HG03378 (cell line): Measurements from ENCODE around the gene ABCA3.
"Not testable (repeated sequence)": the region's sequence is repeated elsewhere in the genome, so short reads cannot be mapped to it uniquely, and the experiment has no call there.

Source experiments
- ATAC-seq: cut with Tn5 transposase; IDR thresholded peaks from one replicate; pipeline ENCODE4 v1.9.1; 2021; ENCODE audit warnings: mild to moderate bottlenecking, moderate library complexity; ENCODE audit not compliant: unreplicated experiment

Gene ABCA3

GRCh38 chr16:2282866-2283555 is 57.5 kb downstream of the ABCA3 start:
- no peak for ATAC-seq

DNA sequence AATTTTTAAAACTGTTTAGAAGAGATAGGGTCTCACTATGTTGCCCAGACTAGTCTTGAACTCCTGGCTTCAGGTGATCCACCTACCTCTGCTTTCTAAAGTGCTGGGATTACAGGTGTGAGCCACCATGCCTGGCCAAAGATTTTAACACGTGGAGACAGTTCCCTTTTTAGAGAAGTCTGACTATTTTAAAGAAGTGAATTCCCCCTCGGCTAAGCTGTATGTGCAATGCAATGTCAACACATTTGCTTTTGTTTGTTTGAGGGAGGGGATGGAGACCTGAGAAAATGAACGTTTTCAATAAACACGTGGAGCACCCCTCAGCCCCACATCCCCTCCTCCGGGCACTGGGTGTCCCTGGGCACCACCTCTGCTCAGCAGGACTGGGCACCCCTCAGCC is 58.3 kb downstream of the ABCA3 start:
- no peak for ATAC-seq

- ATAC-seq: no peak
Observed at GRCh38 chr16:2280981-2281542, 59.5 kb downstream of the ABCA3 start.

DNA sequence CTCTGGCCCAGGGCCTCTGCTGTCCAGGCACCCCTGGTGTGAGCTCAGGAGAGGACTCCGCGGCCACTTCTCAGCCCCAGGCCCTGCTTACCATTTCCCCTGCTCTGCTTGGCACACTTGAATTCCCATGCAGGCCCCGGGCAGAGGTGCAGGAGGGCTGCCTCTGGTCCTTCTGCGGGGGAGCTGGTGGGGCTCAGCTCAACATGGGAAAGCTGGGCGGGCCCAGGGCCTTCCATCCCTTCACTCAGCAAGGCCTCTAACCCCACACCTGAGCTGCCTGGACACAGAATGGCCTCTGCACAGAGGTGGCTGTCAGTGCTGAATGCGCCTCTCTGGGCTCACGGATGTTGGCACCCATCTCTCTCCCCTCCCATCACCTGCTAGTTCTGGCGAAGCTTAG is 60.1 kb downstream of the ABCA3 start:
- ATAC-seq: no peak

GRCh38 chr16:2278956-2279800 is 61.4 kb downstream of the ABCA3 start:
- ATAC-seq: no peak

DNA sequence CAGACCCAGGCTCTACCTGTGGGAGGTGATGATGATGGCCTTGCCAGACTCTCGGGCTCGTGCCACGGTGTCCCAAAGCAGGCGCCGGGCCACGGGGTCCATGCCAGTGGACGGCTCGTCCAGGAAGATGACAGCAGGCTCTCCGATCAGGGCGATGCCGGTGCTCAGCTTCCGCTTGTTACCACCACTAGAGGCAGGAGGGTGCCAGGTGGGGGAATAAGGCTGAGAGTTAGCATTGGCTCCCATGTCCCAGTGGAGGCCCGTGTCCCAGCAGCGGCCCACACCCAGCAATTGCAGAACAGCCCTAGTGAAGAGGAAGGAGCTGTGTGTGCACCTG is 62.3 kb downstream of the ABCA3 start:
- no peak for ATAC-seq

DNA sequence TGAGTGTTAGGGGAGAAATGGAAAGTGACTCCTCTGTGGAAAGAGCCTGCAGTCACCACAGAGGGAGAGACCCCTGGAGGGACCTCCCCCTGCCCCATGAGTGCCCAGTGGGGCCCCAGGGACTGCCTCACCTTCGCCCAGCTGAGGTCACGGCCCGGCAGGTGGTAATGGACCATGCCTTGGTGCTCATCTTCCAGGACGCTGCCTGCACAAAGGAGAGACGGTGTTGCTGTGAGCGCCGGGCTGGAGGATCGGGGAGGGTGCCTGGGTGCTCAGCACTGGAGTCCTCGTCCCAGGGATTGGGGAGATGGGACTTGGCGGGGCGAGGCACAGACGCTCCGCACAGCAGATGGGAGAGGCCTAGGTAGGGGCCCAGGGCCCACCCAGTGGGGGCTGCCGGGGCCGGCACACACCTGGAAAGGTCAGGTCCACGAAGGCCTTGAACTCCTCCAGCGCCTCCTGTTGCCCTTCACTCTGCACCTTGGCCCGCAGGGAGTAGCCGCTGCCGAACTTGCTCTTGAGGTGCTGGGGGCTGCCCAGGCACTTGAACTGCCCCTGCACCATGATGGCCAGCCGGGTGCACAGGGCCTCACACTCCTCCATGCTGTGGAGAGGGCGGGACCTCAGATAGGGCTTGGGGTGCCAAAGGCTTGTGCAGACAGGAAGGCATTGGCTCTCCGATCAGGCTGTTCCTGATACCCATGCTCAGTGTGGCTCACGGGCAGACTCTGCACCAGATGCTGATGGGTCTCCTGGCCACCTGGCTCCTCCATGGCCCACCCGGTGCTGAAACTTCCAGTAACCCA is 62.9 kb downstream of the ABCA3 start:
- ATAC-seq: no peak

DNA sequence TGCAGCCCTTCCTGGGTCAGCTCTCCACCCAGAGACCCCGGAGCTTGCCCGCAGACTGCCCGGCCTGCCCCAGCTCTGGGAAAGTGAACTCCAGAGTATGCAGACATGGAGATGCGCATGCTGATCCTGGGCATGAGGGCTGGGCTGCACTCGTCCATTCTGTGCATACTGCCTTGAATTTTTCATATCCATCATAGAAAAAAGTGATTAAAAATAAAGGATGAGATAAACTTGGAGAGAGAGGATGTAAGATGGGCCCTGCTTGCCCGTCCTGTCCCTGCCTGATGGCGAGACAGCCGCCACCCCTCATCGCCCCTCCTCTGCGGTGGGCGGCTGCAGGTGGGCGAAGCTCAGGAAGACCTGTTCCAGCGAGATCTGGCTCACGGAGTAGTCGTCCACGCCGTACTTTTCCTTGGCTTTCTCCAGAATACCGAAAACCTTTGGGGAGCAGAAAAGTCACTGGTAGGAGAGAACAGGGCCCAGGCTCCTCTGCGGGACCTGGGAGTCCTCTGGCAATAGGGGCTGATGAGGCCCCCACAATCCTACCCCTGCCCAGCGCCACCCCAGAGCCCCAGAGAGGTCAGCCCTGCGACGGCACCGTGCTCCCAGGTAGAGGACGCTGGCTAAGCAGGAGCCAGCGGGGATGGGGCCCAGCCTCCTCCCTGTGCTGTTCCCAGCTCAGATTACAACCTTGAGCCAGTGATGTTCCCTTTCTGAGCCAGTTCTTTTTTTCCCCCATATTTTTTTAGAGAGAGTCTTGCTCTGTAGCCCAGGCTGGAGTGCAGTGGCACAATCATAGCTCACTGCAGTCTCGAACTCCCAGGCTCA is 63.9 kb downstream of the ABCA3 start:
- ATAC-seq: no peak

DNA sequence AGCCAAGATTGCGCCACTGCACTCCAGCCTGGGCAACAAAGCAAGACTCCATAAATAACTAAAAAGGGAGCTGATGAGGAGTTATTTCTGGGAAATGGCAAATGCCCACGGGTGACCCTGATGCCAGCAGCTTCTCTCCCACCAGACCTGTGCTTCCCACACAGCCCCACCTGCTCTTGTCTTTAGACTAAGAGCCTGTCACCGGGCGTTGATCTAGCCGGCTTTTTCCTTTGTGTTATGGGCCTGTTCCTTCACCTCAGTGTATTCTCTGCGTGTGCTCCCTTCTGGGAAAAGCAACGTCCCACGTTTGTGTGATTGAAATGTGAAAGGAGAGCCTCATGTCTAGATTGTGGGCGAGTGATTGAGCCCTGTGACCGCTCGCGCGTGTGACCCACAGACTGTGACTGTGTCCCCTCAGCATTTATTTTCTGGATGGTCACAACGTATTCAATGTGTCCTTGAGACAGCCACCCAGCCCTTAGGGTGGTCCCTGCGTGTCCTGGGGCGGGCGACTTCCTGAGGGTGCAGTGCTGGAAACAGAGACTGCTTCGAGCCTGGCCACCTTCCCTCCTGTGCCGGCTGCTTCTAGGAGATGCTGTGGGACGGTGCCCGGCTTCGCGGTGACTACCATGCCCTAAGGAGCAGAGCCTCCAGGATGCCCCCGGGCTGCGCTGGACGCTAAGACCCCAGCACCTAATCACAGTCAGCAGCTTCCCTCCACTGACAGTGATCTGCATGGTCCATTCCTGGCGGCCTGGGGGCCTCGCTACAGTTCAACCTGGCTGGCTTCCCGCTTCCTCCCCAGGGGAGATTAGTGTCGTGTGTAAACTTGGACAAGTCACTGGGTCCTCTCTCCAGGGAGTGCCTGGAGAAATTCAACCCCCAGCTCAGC is 64.8 kb downstream of the ABCA3 start:
- ATAC-seq: no peak

DNA sequence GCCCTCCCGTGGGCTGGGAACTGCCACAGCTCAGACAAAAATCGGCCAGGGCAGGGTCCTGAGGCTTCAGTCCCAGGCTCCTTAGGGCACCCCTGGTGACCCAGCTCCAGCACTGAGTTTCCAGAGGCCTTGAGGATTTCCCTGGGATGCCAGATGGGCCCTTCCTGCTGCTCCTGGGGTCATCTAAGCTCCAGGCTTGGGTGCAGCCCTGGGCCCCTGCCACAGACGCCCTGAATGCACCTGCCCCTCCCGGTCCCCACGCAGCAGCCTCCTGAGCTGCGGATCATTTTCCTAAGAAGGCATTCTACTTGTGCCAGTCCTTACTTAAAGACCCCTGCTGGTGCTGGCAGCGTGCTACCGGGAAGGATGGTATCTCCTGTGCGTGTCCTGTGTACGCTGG is 66.6 kb downstream of the ABCA3 start:
- no peak for ATAC-seq

DNA sequence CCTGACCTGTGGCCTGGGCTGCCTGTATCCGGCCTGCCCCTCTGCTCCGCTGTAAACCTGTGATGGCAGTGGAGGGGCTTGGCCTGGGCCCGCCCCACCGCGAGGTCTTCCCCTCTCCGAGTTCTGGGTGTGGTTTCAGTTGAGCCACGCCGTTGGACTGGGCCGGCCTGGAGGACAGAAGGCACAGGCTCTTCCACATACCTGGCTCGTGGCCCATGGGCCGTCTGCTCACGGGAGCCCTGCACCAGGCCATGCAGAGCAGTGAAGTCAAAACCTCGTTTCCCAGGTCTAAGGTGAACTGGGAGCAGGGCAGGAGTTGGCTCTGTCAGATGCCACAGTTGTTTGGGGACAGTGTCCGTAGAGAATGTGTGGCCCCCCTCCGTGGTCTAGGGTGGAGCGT is 67.0 kb downstream of the ABCA3 start:
- no peak for ATAC-seq

GRCh38 chr16:2271848-2272461 is 68.6 kb downstream of the ABCA3 start:
- no peak for ATAC-seq

GRCh38 chr16:2270588-2271470 is 69.7 kb downstream of the ABCA3 start:
- no peak for ATAC-seq

- ATAC-seq: no peak
Observed at GRCh38 chr16:2270070-2270462, 70.5 kb downstream of the ABCA3 start.

DNA sequence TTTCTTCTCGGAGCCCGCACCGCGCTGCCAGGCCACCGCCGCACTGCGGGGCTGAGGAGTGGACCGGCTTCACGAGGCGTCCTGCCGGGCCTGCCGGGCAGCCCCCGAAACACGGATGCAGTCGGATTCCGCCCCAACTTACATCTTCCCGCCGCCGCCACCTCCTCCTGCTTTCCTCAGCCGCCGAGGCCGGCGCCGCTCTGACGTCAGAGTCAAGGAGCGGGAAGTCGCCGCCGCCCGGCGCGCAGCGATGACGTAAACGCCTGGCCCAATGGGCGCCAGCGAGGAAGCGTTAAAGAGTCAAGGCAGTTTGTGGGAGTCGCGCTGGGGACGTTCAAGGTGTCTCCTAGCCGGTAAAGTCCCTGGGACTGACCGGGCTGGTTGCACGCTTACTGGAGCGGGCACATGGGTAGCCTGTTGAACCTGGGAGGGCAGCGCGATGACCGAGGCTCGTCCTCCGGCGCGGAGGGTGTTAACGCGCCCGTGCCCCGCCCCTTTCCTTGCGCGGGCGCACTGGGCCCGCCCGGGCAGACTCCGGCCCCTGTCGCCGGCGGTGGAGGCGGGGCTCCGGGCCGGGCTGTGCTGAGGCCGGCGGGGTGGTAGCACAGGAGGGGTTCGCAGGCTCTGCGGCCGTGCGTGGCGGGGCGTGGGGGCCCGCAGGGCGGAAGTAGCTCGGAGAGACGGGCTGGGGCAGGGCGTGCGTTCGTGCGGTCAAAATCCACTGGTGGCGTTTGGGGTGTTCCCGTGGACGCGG is 72.4 kb downstream of the ABCA3 start, which contains the start of gene RNPS1:
RNPS1 (minus strand) TSS at position 214 of the 754 bp plus-strand sequence. CDS start 3,483 bp downstream, outside the sequence.
- peak; percentile 61 for ATAC-seq

DNA sequence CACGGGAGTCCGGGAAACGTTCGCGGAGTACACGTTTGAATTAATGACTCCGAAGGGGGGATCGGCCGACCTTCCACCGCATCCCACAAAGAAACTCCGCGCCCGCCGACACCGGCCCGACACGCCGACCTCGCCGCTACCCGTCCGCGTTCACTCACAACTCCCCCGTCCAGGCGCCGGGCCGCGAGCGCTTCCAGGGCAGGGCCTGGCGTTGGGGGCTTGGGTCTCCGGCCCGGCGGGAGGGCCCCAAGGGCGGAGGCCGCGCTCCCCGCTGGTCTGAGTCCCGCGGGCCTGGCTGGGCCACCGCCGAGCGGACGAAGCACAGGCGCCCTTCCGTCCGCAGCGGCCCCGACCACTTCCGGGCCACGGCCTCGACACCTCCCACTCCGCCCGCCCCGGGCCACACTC is 73.0 kb downstream of the ABCA3 start:
- ATAC-seq: peak; percentile 43

- ATAC-seq: not testable (repeated sequence)
Observed at GRCh38 chr16:2266887-2267286, 73.6 kb downstream of the ABCA3 start.
